GM19035 (cell line): ENCODE measurements around the gene PRUNE2.
"Not testable (repeated sequence)": the region's sequence is repeated elsewhere in the genome, so short reads cannot be mapped to it uniquely, and the experiment has no call there.

Source experiments
- ATAC-seq: cut with Tn5 transposase; IDR thresholded peaks from one replicate; pipeline ENCODE4 v1.9.1; 2021; ENCODE audit not compliant: unreplicated experiment

Gene PRUNE2

GRCh38 chr9:76742890-76743289, 163.0 kb downstream of the PRUNE2 start:
- not testable (repeated sequence) for ATAC-seq

DNA sequence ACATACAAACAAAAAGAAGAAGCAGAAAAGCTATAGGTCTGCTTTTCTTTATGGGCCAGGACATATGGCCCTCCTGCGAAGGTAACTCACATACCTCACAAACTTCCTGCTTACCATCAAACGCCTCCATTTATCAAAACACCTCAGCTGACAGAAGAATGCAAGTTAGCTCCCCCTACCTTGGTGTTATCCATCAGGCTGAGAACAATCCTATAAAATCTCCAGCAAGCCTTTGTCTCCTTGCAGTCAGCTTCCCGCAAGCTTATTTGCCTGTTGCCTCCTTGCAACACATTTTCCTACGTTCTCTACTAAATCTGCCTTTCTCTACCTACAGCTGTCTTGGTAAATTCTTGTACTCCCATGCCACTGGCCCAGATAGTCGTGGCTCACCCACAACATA, 164.4 kb downstream of the PRUNE2 start:
- ATAC-seq: no peak

DNA sequence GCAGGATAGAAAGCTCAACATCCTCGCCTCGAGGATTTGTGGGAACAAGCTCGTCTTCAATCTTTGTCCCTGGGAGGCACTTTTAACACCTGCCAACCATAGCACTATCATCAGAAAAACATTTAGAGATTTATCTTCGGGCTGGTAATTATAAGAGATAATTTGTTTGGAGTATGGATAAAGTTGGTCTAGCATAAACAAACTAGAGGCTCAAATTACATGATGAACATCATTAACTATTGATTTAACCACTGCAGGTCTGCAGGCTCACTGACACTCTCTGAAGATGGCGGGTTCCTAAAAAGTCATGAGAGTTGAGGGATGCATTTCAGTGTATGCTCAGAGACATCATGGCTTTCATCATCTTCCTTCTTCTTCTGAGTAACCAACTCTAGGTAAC, 167.5 kb downstream of the PRUNE2 start:
- ATAC-seq: no peak

GRCh38 chr9:76737154-76737902, 168.6 kb downstream of the PRUNE2 start:
- no peak for ATAC-seq

- no peak for ATAC-seq
These were observed 171.2 kb downstream of the PRUNE2 start for GRCh38 chr9:76734716-76735115.

GRCh38 chr9:76733096-76733495, 172.8 kb downstream of the PRUNE2 start:
- ATAC-seq: no peak

DNA sequence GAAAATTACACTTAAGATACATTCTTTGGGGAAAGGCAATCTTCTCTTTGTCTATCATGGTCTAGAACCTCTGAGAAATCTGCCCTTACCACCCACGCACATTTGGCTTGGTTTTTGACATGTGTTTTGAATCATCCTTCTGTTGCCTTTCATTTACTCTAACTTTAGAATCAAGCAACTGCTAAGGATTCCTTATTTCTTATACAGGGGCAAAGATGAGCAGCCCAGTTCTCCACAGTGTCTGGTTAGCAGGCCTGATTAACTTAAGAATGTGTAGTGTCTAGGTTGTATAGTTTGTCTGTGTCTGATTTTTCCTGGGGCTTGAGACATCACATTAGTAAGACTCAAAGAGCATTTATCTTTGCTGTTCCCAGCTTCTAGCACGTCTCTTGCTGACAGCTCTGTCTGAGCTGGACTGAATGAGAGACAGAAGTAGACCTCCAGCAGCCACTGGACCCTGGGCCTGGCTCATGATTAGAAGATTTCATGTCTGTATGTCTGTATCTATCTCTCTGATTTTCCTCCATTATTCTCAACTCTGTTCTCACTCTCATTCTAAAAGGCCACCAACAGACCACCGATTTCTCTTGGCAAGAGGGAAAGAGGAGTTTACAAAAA, 173.5 kb downstream of the PRUNE2 start:
- ATAC-seq: no peak

DNA sequence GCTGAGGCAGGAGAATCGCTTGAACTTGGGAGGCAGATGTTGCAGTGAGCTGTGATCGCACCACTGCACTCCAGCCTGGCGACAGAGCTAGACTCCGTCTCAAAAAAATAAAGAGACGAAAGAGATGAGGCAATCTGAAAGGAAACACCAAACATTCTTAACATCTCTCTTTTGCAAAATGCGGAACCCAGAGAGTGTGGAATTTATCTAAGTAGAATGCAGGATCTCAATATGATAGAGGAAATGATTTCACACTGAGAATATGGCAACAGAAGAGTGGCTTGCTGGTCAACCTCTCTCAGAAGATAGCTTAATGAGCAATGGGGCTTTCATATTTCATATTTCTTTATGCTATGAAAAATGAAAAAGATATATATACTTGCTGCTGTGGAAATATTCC, 175.1 kb downstream of the PRUNE2 start:
- ATAC-seq: no peak

DNA sequence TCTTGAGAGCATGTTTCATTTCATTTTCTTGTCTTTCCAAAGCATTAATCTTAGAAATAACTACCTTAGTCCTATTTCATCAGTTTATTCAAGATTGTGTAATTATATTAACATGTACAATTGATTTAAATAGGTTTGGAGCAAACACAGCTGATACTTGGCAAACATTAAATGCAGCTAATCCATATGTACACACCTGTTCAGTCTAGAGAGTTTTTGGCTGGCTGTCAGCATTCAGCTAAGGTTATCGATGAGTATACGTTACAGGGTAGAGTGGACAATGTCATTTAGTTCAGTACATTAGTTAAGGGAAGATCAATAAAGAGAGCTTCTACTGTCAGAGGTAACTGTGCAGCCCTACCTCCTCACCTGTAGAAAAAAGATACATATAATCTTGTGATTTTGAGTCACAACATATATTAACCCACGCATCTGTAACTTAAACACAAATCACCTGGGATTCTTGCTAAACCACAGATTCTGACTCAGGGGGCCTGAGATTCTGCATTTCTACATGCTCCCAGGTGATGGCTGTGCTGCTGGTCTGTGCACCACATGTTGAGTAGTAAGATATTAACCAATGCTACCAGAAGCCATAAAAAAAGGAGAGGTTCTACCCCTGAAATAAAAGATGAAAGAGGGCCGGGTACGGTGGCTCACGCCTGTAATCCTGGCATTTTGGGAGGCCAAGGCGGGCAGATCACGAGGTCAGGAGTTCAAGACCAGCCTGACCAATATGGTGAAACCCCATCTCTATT, 175.8 kb downstream of the PRUNE2 start:
- ATAC-seq: no peak

DNA sequence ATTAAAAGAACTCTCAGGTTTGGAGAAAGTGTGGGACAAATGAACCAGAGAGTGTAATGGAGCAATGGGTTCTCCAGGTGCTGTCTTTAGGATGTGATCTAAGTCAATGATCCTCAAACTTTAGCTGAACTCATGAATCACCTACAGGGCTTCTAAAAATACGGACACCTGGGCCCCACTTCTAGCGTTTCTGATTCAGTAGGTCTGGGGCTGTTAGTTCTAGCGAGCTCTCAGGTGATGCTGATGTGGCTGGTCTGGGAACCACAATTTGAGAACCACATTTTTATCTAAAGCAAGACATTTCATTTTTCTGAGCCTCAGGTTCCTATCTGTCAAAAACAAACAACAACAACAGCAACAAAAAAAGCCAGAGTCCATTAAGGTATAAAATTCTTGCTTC, 176.8 kb downstream of the PRUNE2 start:
- ATAC-seq: no peak

DNA sequence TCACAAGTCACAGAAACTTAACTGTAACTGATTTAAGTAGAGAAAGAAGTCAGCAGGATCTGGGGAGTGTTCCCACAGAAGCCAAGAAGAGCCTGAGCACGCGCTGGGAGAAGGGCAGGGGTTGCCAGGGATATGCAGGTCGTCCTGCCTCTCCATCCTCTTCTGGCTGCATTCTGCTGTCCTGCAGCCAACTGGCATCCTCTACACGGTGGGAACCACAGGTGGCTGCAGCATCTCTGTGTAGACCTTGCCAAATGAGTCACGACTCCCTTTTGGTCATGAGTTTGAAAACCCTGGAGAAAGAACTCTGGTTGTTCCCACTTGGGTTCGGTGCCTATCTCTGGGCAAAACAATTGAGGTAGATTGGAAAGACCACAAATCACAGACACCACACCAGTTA, 180.0 kb downstream of the PRUNE2 start:
- ATAC-seq: no peak

DNA sequence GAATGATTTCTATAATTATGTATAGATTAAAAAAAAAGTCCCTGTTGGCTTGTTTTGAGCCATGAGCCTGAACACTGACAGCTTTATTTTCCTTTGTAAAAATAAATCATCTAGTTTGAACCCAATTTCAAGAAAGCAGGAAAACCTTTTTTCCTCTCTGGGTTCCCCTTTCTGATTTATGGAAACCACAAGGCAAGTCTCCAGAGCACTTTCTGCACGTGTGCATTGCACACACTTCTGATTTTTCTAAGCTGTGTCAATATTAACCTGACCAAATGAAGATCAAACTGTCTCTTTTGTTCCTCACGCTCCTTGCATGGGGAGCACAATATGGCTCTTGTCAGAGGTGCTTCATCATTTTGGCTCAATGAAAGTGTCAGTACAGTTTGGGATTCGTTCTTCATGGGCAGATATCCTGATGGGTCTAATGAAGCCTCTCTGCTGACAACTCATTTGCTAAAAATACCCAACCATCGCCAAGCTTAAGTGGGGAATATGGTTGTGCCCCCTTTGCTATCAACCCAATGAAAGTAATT, 180.8 kb downstream of the PRUNE2 start:
- no peak for ATAC-seq

DNA sequence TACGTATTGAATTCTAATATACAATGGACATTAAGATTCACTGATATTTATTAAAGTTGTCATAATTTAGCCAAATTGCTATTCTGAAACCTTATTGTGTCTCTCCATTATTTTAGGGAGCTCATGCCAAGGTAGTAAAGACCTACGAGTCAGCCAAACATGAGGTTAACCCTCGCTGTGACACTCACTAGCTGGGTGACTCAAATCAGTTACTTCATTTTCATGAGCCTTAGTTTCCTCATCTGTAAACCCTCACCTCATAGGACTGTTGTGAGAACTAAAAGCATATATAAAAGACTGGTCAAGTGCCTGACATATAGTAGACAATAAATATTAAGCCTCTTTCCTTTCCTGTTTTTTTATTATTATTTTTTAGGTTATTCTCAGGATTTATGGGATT, 185.7 kb downstream of the PRUNE2 start:
- ATAC-seq: no peak

- no peak for ATAC-seq
These were observed 187.7 kb downstream of the PRUNE2 start for GRCh38 chr9:76718166-76718565.

GRCh38 chr9:76717613-76718012, 188.3 kb downstream of the PRUNE2 start:
- ATAC-seq: no peak

DNA sequence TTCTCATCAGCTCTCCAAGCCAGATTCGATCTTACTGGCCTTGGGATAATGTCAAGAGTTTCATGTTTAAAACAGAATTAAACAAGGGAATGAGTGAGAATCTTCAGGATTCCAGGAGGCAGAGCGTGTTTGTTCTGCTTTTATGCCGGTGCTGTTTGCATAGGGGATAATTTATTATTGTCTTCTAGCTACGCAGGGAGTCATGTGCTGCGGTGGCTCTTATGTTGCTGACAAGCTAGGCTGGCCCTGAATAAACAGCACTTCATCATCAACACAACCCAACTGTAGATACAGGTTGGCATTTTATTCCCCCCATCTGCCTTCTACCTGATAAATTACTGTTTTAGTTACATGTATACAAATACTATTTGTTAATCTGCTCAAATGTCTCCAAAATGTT, 188.7 kb downstream of the PRUNE2 start:
- no peak for ATAC-seq

- no peak for ATAC-seq
These were observed 189.7 kb downstream of the PRUNE2 start for GRCh38 chr9:76716085-76716672.

- ATAC-seq: no peak
These were observed 192.5 kb downstream of the PRUNE2 start for GRCh38 chr9:76713381-76713780.

GRCh38 chr9:76709020-76709419, 196.9 kb downstream of the PRUNE2 start:
- ATAC-seq: peak; percentile 40

- ATAC-seq: peak; percentile 59
These were observed 198.4 kb downstream of the PRUNE2 start for GRCh38 chr9:76707510-76707909.

DNA sequence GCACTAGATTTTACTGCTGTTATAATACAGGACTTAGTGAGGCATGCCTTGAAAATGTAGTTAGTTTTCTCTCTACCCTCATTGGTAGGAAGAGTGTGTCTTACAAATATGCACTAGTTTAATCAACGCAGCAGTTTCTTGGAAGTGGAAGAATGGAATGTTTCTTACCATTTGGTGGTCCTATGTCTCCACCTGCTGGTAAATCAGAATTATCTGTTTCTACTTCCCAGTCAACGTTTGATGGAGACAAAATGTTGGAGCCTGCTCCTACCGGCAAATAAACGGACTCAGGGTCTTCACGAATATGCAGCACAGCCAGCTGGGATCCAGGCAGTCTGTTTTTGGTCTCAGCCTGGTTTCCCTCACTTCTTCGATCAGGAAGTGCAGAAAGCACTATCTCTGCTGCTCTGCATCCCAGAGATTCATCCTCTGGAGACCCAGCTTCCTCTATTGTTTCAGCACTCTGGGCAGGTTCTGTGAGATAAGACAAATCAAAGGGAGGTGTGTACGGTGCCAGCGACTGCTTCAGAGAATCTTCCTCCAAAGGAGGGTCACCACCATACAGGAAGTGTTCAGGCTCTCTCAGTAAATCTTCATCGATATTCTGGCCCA, 201.2 kb downstream of the PRUNE2 start:
- no peak for ATAC-seq
